GM10248 (cell line): ENCODE data around the gene DDB1.

ENCODE experiments used
- CTCF ChIA-PET: fragments of 300-600 bp; sonication (Branson Sonifier 250); formaldehyde crosslinking; extraction: SDS; loops from one replicate; lab custom pipeline; 2021; ENCODE audit warnings: antibody characterized with exemption; lab: Yijun Ruan, JAX
- POLR2A ChIA-PET: fragments of 350-650 bp; sonication (Branson Sonifier 250); formaldehyde crosslinking; extraction: SDS; loops from one replicate; lab custom pipeline; 2020; ENCODE audit warnings: antibody characterized with exemption; lab: Yijun Ruan, JAX
- DNase-seq: peaks from one replicate; pipeline ENCODE4 v3.0.0; 2012; ENCODE audit errors: extremely low spot score
- TF ChIP-seq, protein P1 (sequence below): IDR thresholded peaks from 2 replicates; pipeline ENCODE4 v1.5.1; 2012; ENCODE audit warnings: mild to moderate bottlenecking, low read depth; ENCODE audit errors: extremely low read depth, missing control alignments, control extremely low read depth

DDB1 gene

DNA sequence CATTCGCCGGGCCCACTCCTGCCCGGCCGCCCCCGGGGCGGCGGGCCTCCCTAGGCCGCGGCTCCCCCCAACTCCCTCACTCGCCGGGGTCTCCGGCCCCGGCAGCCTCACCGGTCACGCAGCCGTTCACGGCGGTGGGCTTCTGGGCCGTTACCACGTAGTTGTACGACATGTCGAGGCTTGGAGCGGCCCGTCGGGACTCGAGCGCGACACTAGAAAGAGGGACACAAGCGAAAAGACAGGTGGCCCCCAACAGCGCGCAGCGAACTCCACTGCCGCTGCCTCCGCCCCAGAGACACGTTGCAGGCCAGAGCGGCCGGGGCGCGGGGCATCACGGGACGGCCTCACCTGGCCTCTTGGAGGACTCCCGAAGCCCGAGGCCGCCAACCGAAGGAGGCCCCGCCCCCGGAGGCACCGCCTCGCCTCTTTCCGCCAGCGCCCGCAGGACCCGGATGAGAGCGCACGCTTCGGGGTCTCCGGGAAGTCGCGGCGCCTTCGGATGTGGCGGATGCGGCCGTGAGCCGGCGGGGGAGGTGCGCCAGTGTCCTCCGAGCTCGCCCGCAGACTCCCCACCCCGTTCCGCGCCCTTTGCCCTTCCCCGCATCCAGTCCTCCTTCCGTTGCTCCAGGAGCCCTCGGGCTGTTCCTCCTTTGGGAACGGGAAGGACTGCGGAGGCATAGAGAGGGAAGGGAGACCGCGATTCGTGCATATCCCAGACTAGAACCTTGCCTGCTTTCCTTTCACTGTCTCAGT lies at the start of gene DDB1, which contains the start of gene TKFC:
DDB1 (minus strand) TSS at position 309 of the 753 bp plus-strand sequence; CDS start at position 172, 137 bp downstream.
TKFC (plus strand) TSS at position 432 of the 753 bp plus-strand sequence. CDS start 1,501 bp downstream, outside the sequence.
- TF ChIP-seq, protein P1, sequence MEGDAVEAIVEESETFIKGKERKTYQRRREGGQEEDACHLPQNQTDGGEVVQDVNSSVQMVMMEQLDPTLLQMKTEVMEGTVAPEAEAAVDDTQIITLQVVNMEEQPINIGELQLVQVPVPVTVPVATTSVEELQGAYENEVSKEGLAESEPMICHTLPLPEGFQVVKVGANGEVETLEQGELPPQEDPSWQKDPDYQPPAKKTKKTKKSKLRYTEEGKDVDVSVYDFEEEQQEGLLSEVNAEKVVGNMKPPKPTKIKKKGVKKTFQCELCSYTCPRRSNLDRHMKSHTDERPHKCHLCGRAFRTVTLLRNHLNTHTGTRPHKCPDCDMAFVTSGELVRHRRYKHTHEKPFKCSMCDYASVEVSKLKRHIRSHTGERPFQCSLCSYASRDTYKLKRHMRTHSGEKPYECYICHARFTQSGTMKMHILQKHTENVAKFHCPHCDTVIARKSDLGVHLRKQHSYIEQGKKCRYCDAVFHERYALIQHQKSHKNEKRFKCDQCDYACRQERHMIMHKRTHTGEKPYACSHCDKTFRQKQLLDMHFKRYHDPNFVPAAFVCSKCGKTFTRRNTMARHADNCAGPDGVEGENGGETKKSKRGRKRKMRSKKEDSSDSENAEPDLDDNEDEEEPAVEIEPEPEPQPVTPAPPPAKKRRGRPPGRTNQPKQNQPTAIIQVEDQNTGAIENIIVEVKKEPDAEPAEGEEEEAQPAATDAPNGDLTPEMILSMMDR, result no peak
- DNase-seq, result peak; percentile 99
- ChIA-PET CTCF (interaction anchor here (1.3 to 14.3 kb wide), 6 partner anchors 9 to 59 kb away, joined by 4 to 501 read pairs (median 41); partner anchors contain the start of genes CYB561A3, TMEM138 and TMEM216), POLR2A (no interaction called here)

DNA sequence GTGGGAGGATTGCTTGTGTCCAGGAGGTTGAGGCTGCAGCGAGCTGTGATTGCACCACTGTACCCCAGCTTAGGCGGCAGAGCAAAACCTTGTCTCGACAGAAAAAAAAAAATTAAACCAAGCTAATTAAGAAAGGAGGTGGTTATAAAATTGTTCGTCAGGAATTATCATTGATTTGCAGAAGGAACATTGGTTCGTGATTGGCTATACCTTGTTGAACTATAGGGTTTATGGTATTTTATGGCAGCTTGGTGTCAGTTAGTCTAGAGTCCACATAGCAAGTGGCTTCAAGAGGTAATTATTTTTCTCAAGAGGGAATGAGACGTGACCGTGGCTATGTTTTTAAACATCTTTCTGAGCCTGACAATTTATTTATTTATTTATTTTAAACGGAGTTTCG lies 48.0 kb upstream of the DDB1 start:
- DNase-seq, result no peak
- CTCF ChIA-PET, result interaction anchor here (0.9 to 11.4 kb wide), 5 partner anchors 23 to 45 kb away, joined by 3 to 501 read pairs (median 4); partner anchors contain the start of genes CYB561A3, DDB1, TKFC and TMEM138
- POLR2A ChIA-PET, result interaction anchor here (0.5 to 0.7 kb wide), 2 partner anchors 8 to 40 kb away, joined by 3 to 4 read pairs; no protein-coding TSS in a partner anchor
- TF ChIP-seq, protein P1, result no peak

DNA sequence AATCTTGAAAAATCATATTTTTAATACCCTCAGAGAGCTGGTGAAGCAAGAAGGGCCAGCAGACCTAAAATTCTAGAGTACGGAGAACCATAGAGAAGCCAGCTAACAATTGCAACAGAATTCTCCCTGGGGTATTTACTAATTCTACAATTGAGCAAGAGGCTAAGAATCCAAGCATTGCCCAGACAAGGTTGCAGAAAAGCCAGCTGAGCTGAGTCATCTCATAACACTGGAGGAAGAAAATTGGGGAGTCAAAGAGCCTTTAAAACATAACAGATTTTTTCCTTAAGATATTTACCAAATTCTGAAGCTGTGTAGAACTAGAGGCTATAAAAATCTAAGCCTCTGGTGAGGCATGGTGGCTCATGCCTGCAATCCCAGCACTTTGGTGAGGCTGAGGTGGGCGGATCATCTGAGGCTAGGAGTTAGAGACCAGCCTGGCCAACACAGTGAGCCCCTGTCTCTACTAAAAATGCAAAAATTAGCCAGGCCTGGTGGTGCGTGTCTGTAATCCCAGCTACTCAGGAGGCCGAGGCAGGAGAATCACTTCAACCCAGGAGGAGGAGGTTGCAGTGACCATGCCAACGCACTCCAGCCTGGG lies 45.9 kb upstream of the DDB1 start:
- CTCF ChIA-PET, result interaction anchor here (1.8 to 11.4 kb wide), 3 partner anchors 9 to 41 kb away, joined by 6 to 501 read pairs (median 6); partner anchors contain the start of genes DDB1 and TKFC
- no peak for DNase-seq
- POLR2A ChIA-PET, result no interaction called here

DNA sequence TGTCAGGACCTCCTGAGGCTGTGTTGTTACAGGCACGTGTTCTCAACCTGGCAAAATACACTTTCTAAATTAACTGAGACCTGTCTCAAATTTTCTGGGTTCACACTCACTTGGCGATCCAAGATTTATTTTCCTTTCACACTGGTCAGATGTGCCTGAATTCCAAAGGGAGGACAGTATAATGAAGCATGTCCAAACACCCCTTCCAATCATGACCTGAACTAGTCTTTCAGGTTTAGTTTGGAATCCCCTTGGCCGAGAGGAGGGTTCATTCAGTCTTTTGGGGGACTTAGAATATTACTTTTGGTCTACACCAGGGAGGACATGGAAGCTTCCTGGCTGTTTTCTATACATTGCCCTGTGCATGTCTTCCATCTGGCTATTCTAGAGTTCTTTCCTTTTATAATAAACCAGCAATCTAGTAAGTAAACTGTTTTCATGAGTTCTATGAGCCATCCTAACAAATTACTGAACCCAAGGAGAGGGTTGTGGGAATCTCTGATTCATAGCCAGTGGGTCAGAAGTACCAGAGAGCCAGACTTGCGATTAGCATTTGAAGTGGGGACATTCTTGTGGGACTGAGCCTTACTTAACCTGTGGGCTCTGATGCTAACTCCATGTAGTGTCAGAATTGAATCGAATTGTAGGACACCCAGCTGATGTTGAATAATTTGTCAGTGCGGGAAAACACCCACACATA lies 44.7 kb upstream of the DDB1 start:
- TF ChIP-seq, protein P1, result no peak
- CTCF ChIA-PET, result interaction anchor here (2.2 to 27.1 kb wide), 3 partner anchors 8 to 38 kb away, joined by 6 to 374 read pairs (median 42); partner anchors contain the start of genes DDB1 and TKFC
- POLR2A ChIA-PET, result no interaction called here
- no peak for DNase-seq

More for the DNA sequence above, 45.9 kb upstream of the DDB1 start:
- TF ChIP-seq, protein P1, result no peak

DNA sequence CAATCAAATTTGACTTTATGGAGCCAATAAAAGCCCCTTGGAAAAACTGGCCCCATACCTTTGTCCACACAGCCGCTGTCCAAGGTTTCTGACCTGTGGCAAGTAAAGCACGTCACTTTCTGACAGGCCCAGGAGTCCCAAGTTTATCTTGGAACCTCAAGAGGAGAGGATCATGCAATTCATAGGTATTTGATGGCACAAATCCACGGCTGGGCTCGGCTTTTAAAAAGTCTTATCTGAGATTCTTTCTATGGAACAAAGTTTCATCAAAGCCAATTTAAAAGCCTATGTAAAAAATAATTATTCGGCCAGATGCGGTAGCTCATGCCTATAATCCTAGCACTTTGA lies 42.8 kb upstream of the DDB1 start:
- TF ChIP-seq, protein P1, result no peak
- DNase-seq, result no peak
- ChIA-PET CTCF (interaction anchor here (3.8 to 27.1 kb wide), 2 partner anchors 10 to 36 kb away, joined by 42 to 374 read pairs; partner anchors contain the start of genes DDB1 and TKFC), POLR2A (interaction anchor here (3.1 kb wide), 1 partner anchor 14 kb away, joined by 15 read pairs; the partner anchor contains the start of genes CYB561A3 and TMEM138)
